Upper lobe of left lung (tissue), 6 donors: ENCODE results near the gene ROGDI. TPM values are rescaled to one million over a fixed set of nuclear protein-coding genes. Genes with fewer than 3 reads are reported as not detected.
A peak's percentile ranks its signal among the peaks of the same experiment; 100 is the strongest.

Source experiments
- ATAC-seq, 2 donors: fragments of 200-7000 bp; cut with Tn5 transposase; one replicate each; pipeline ENCODE4 v1.9.1; 2022; ENCODE audit warnings: mild to moderate bottlenecking in 2 of 2, moderate library complexity in 2 of 2; ENCODE audit not compliant: low FRiP score in 2 of 2
- DNase-seq, 2 donors: peaks; one replicate each; pipeline ENCODE4 v3.0.0-alpha.2; 2019 to 2020
- H3K27ac ChIP-seq, 4 donors: fragments of 200-600 bp; sonication (generic); one replicate each; pipeline ENCODE4 v1.5.1; 2016 to 2019
- H3K27me3 ChIP-seq, 4 donors: fragments of 200-600 bp; sonication (generic); one replicate each; pipeline ENCODE4 v1.5.1; 2017 to 2019
- H3K36me3 ChIP-seq, 4 donors: fragments of 200-600 bp; sonication (generic); one replicate each; pipeline ENCODE4 v1.5.1; 2016 to 2019
- H3K4me1 ChIP-seq, 4 donors: fragments of 200-600 bp; sonication (generic); one replicate each; pipeline ENCODE4 v1.5.1; 2018 to 2019
- H3K4me3 ChIP-seq, 4 donors: fragments of 200-600 bp; sonication (generic); one replicate each; pipeline ENCODE4 v1.5.1; 2017 to 2019; ENCODE audit warnings: mild to moderate bottlenecking in 2 of 4, moderate library complexity in 1 of 4
- H3K9me3 ChIP-seq, 4 donors: fragments of 200-600 bp; sonication (generic); one replicate each; pipeline ENCODE4 v1.5.1; 2018 to 2019
- EP300 ChIP-seq, 4 donors: sonication (generic); formaldehyde crosslinking; IDR thresholded peaks; one replicate each; pipeline ENCODE4 v1.5.1; 2017; ENCODE audit warnings: antibody characterized with exemption in 4 of 4, control low read depth in 2 of 4
- POLR2A ChIP-seq, 4 donors: fragments of 450-650 bp; IDR thresholded peaks; one replicate each; pipeline ENCODE4 v1.5.1; 2016 to 2017; ENCODE audit warnings: antibody characterized with exemption in 4 of 4, mild to moderate bottlenecking in 2 of 4
- POLR2AphosphoS5 ChIP-seq, 2 donors: sonication (generic); formaldehyde crosslinking; IDR thresholded peaks; one replicate each; pipeline ENCODE4 v1.5.1; 2017; ENCODE audit warnings: antibody characterized with exemption in 2 of 2
- WGBS, 2 donors: methylation state at CpG; one replicate each; pipeline ENCODE4 v1.1.5; 2017 to 2018; 5-methylcytosine and 5-hydroxymethylcytosine counted together
- small RNA-seq, 4 donors: library from RNA; depleted of rRNA; stranded (forward); fragments of <200 nt; gene quantifications; one replicate each; pipeline ENCODE3, GENCODE V24; 2016
- total RNA-seq, 6 donors: library from RNA; depleted of rRNA in 4 of 6; stranded (reverse); fragments of >200 nt in 4 of 6; gene quantifications; one replicate each; pipeline versions ENCODE4 v1.1.0 to v1.2.1, GENCODE V29; 2016 to 2021
- TF ChIP-seq, protein P1 (sequence below), 6 experiments: fragments of 450-650 bp in 4 of 6; fragments of 200-600 bp in 2 of 6; sonication (generic) in 2 of 6; IDR thresholded peaks; one replicate each; pipeline ENCODE4 v1.5.1; 2016 to 2019; ENCODE audit warnings: antibody characterized with exemption in 6 of 6
- donor health status: DM: no; HTN: no; CAD: no; lungs with moderate emphysema.
- donor health status: DM: no; HTN: yes; CAD: no; lungs with severe emphysema.

The ROGDI gene
- total RNA-seq, 6 donors from 2014 or later, result 19.2 to 59.7 (median 33.1) TPM

DNA sequence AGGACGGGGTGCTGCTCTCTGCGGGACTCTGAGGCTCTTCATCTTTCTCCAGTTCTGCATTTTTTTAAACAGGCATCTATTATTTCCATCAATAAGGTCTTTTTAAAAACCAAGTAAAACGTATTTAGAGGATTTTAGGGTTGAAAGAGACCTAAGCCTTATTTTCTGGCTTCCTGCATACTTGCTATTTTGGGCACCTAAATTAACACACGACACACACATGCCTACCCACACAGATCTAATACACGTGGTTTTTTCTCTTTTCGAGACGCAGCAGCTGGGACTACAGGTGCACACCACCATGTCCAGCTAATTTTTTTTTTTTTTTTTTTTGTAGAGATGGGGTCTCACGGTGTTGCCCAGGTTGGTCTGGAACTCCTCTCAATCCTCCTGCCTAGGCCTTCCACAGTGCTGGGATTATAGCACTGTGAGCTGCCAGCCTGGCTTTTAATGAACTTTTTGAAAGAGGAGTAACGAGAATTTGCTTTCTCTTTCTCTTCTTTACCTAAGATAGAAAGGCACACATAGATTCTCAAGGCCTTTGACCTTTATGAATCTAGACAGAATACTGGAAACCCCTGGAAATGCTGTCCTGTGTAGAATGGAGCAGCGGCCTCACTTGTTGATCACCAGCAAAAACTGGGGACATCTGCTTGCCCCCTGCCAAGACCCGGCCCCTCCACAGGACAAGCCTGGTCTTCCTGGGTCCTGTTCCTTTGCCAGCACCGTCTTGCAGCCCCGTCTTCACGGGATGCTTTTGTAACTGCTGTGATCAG lies 54.3 kb downstream of the ROGDI start:
- WGBS, 2 donors, result 79 to 85% methylated on average over 14 of the region's 14 CpGs
- TF ChIP-seq POLR2A (IDR thresholded peaks at IDR 0.05) (no peak), POLR2AphosphoS5 (IDR thresholded peaks at IDR 0.05) (no peak), EP300 (IDR thresholded peaks at IDR 0.05) (no peak)
- TF ChIP-seq, protein P1, sequence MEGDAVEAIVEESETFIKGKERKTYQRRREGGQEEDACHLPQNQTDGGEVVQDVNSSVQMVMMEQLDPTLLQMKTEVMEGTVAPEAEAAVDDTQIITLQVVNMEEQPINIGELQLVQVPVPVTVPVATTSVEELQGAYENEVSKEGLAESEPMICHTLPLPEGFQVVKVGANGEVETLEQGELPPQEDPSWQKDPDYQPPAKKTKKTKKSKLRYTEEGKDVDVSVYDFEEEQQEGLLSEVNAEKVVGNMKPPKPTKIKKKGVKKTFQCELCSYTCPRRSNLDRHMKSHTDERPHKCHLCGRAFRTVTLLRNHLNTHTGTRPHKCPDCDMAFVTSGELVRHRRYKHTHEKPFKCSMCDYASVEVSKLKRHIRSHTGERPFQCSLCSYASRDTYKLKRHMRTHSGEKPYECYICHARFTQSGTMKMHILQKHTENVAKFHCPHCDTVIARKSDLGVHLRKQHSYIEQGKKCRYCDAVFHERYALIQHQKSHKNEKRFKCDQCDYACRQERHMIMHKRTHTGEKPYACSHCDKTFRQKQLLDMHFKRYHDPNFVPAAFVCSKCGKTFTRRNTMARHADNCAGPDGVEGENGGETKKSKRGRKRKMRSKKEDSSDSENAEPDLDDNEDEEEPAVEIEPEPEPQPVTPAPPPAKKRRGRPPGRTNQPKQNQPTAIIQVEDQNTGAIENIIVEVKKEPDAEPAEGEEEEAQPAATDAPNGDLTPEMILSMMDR (IDR thresholded peaks at IDR 0.05), result no peak
- Histone ChIP-seq H3K4me1 (peaks cover 0 to 5% (median 3%) of the 10 kb centered on the region in 4 donors), H3K36me3 (peaks cover 17 to 38% (median 28%) of the 10 kb centered on the region in 4 donors), H3K4me3 (no peak overlapping the region), H3K27me3 (no peaks in the 10 kb centered on the region), H3K9me3 (no peaks in the 10 kb centered on the region), H3K27ac (no peak overlapping the region)
- DNase-seq, result no peak
- no peak for ATAC-seq

GRCh38 chr16:4746991-4747574 lies 55.4 kb downstream of the ROGDI start:
- peak in 1 of 2 donors; percentile 76 for DNase-seq
- no peak overlapping the region for H3K27ac ChIP-seq
- H3K27me3 ChIP-seq, result no peaks in the 10 kb centered on the region
- no peaks in the 10 kb centered on the region for H3K9me3 ChIP-seq
- ATAC-seq, result no peak
- WGBS, 2 donors, result 69 to 82% methylated on average over 5 to 11 of the region's 15 CpGs
- no peak for TF ChIP-seq POLR2AphosphoS5 (IDR thresholded peaks at IDR 0.05)
- TF ChIP-seq, protein P1 (IDR thresholded peaks at IDR 0.05), result no peak
- TF ChIP-seq POLR2A (IDR thresholded peaks at IDR 0.05), result no peak
- no peak for TF ChIP-seq EP300 (IDR thresholded peaks at IDR 0.05)
- H3K4me1 ChIP-seq, result peaks cover 0 to 8% (median 6%) of the 10 kb centered on the region in 4 donors
- peaks cover 8 to 28% (median 18%) of the 10 kb centered on the region in 4 donors for H3K36me3 ChIP-seq
- no peak overlapping the region for H3K4me3 ChIP-seq

Small RNA genes within 50 kb of the gene (small RNA-seq; reads per million reads assigned to genes)
- 0 reads per million in 4 donors for gene RF00017

Other genes starting within 250 kb of the ROGDI start
- gene C16orf96, start 246.3 kb downstream of the ROGDI start, total RNA-seq, result 1 to 10 TPM in 1 of 6 donors, under 1 TPM in 4, not detected in 1; 0.24 to 1.0 (median 0.46) TPM
- 10 to 100 TPM; 14.9 to 43.9 (median 25.8) TPM for gene UBALD1, start 187.7 kb downstream of the ROGDI start, total RNA-seq
- 100 to 1,000 TPM in 3 of 6 donors, 10 to 100 TPM in 3; 49.0 to 148 (median 99.1) TPM for gene MGRN1, start 177.8 kb downstream of the ROGDI start, total RNA-seq
- 10 to 100 TPM; 14.9 to 66.0 (median 34.1) TPM for gene NUDT16L1, start 109.1 kb downstream of the ROGDI start, total RNA-seq
- 10 to 100 TPM; 17.9 to 67.1 (median 20.0) TPM for gene ANKS3, start 68.4 kb downstream of the ROGDI start, total RNA-seq
- 10 to 100 TPM in 1 of 6 donors, 1 to 10 TPM in 5; 1.6 to 19.1 (median 4.3) TPM for gene DNAAF8, start 68.1 kb downstream of the ROGDI start, total RNA-seq
- gene ZNF500, start 35.5 kb downstream of the ROGDI start, total RNA-seq, result 10 to 100 TPM; 10.1 to 17.5 (median 13.2) TPM
- not detected for gene SEPTIN12, start 14.3 kb downstream of the ROGDI start, total RNA-seq
- 10 to 100 TPM in 5 of 6 donors, 1 to 10 TPM in 1; 5.2 to 71.0 (median 36.6) TPM for gene SMIM22, start 7.3 kb downstream of the ROGDI start, total RNA-seq
- 100 to 1,000 TPM in 1 of 6 donors, 10 to 100 TPM in 5; 67.8 to 110 (median 90.6) TPM for gene GLYR1, start 44.7 kb upstream of the ROGDI start, total RNA-seq
- gene UBN1, start 44.8 kb upstream of the ROGDI start, total RNA-seq, result 10 to 100 TPM; 35.7 to 49.2 (median 38.8) TPM
- gene PPL, start 134.5 kb upstream of the ROGDI start, total RNA-seq, result 100 to 1,000 TPM in 5 of 6 donors, 10 to 100 TPM in 1; 72.7 to 156 (median 132) TPM
- 1 to 10 TPM in 1 of 6 donors, under 1 TPM in 4, not detected in 1; 0.20 to 1.7 (median 0.49) TPM for gene SEC14L5, start 155.7 kb upstream of the ROGDI start, total RNA-seq
- 10 to 100 TPM; 18.1 to 82.8 (median 25.8) TPM for gene NAGPA, start 231.3 kb upstream of the ROGDI start, total RNA-seq